ENCODE results near the gene B4GALT6. TPM values are rescaled to one million over a fixed set of nuclear protein-coding genes. Genes with fewer than 3 reads are reported as not detected.

Gene B4GALT6
- total RNA-seq, 1 experiment from 2014 or later, result 16.1 TPM

- DNase-seq (ENCODE audit: low read depth, low spot score) (no peak), ATAC-seq (no peak)
- Histone ChIP-seq H3K27me3 (ENCODE audit: insufficient read depth, low read length) (no peaks in the 10 kb centered on the region), H3K4me1 (ENCODE audit: control insufficient read depth in 1 of 2, insufficient read depth in 2 of 2, low read length in 2 of 2) (peaks cover 14 to 35% of the 10 kb centered on the region in 2 experiments), H3K36me3 (ENCODE audit: control insufficient read depth in 1 of 2, insufficient read depth in 2 of 2, low read length in 2 of 2) (no peaks in the 10 kb centered on the region), H3K27ac (ENCODE audit: low read depth, low read length) (no peak overlapping the region; the same call in 1 of the 2 replicates), H3K4me3 (replicated peaks in 1 of 2; ENCODE audit: low read depth in 1 of 2, low read length in 2 of 2) (peak overlapping the region in 1 of 2 experiments; percentile 8; a peak in 1 of 4 replicates), H3K79me2 (ENCODE audit: insufficient read depth, low read length) (no peaks in the 10 kb centered on the region), H3K4me2 (ENCODE audit: low read length) (peak overlapping the region; percentile 58), H3K9me2 (ENCODE audit: insufficient read depth) (no peaks in the 10 kb centered on the region), H4K20me1 (ENCODE audit: insufficient read depth) (no peaks in the 10 kb centered on the region), H3K9me3 (ENCODE audit: control insufficient read depth in 1 of 2, insufficient read depth in 1 of 2, low read depth in 1 of 2, low read length in 2 of 2) (no peaks in the 10 kb centered on the region), H3K9ac (ENCODE audit: low read length) (no peak overlapping the region), H2AFZ (ENCODE audit: low read depth, low read length, poor library complexity, severe bottlenecking) (no peak overlapping the region)
- intact Hi-C loops (cut with micrococcal nuclease), result no loop called here
- TF ChIP-seq EZH2phosphoT487 (IDR thresholded peaks at IDR 0.05; ENCODE audit: borderline replicate concordance) (no peak), ZNF274 (IDR thresholded peaks at IDR 0.05; ENCODE audit: low read depth, low read length) (no peak), ZFX (IDR thresholded peaks at IDR 0.05) (no peak), RAD21 (IDR thresholded peaks at IDR 0.05; ENCODE audit: low read depth) (no peak), SIN3A (IDR thresholded peaks at IDR 0.05; ENCODE audit: low read depth) (no peak), JUND (IDR thresholded peaks at IDR 0.05) (no peak), FOSL1 (IDR thresholded peaks at IDR 0.05; ENCODE audit: low read depth) (no peak), EGR1 (IDR thresholded peaks at IDR 0.05; ENCODE audit: low read depth) (no peak), EZH2 (IDR thresholded peaks at IDR 0.05) (no peak), REST (IDR thresholded peaks at IDR 0.05; ENCODE audit: low read depth) (no peak), POLR2A (IDR thresholded peaks at IDR 0.05; ENCODE audit: borderline replicate concordance, extremely low read depth, insufficient read depth, insufficient read length) (no peak), SRF (IDR thresholded peaks at IDR 0.05; ENCODE audit: low read depth) (no peak), POLR2AphosphoS5 (IDR thresholded peaks at IDR 0.05; ENCODE audit: low read depth, low read length) (no peak), CEBPB (IDR thresholded peaks at IDR 0.05; ENCODE audit: low read depth) (no peak), ATF3 (IDR thresholded peaks at IDR 0.05) (no peak), TCF7L2 (IDR thresholded peaks at IDR 0.05; ENCODE audit: borderline replicate concordance, extremely low read depth, insufficient read depth, insufficient read length) (no peak)
- TF ChIP-seq, protein P1, sequence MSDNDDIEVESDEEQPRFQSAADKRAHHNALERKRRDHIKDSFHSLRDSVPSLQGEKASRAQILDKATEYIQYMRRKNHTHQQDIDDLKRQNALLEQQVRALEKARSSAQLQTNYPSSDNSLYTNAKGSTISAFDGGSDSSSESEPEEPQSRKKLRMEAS (IDR thresholded peaks at IDR 0.05), result no peak
- TF ChIP-seq, protein P2, sequence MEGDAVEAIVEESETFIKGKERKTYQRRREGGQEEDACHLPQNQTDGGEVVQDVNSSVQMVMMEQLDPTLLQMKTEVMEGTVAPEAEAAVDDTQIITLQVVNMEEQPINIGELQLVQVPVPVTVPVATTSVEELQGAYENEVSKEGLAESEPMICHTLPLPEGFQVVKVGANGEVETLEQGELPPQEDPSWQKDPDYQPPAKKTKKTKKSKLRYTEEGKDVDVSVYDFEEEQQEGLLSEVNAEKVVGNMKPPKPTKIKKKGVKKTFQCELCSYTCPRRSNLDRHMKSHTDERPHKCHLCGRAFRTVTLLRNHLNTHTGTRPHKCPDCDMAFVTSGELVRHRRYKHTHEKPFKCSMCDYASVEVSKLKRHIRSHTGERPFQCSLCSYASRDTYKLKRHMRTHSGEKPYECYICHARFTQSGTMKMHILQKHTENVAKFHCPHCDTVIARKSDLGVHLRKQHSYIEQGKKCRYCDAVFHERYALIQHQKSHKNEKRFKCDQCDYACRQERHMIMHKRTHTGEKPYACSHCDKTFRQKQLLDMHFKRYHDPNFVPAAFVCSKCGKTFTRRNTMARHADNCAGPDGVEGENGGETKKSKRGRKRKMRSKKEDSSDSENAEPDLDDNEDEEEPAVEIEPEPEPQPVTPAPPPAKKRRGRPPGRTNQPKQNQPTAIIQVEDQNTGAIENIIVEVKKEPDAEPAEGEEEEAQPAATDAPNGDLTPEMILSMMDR (IDR thresholded peaks at IDR 0.05 in 2 of 3, conservative IDR thresholded peaks at IDR 0.05 in 1 of 3; ENCODE audit: borderline replicate concordance in 1 of 3, insufficient read depth in 1 of 3, low read depth in 2 of 3, low read length in 2 of 3), result no peak
- ChIA-PET CTCF (interaction anchor here (1.4 kb wide), 1 partner anchor 73 kb away, joined by 3 read pairs; no protein-coding TSS in a partner anchor), RAD21 (ENCODE audit: low non-redundant PET in 1 of 2, low total read pairs in 2 of 2, uncharacterized antibody in 2 of 2, unreplicated experiment in 2 of 2) (no interaction called here), POLR2A (interaction anchor here (1.5 kb wide), 1 partner anchor 21 kb away, joined by 3 read pairs; no protein-coding TSS in a partner anchor)
- no TSS peak for BruUV-seq (replicated peaks)
These were observed 34.9 kb downstream of the B4GALT6 start for GRCh38 chr18:31649449-31649848.
